Activated CD8-positive, alpha-beta T cell treated with anti-CD3 and anti-CD28 coated beads, Interleukin-2, amount 10 ng/mL, durations not matched to agents 7 days and 5 days (primary cell): ENCODE results near the gene VMAC. TPM values are rescaled to one million over a fixed set of nuclear protein-coding genes. Genes with fewer than 3 reads are reported as not detected.

Experiments used
- ATAC-seq: fragments of 150-1000 bp; cut with Tn5 transposase; one replicate; pipeline ENCODE4 v1.10.0; 2021; ENCODE audit warnings: moderate library complexity
- CTCF ChIA-PET: fragments of 350-600 bp; sonication (Branson Sonifier 250); formaldehyde crosslinking; loops from one replicate; lab custom pipeline; 2021; ENCODE audit warnings: antibody characterized with exemption; lab: Charles Lee
- POLR2A ChIA-PET: fragments of 350-600 bp; sonication (Branson Sonifier 250); formaldehyde crosslinking; loops from one replicate; lab custom pipeline; 2021; ENCODE audit warnings: antibody characterized with exemption; lab: Charles Lee
- DNase-seq: peaks from one replicate; pipeline ENCODE4 v3.0.0-alpha.2; 2020
- H3K27ac Mint-ChIP-seq: one replicate; pipeline ENCODE4 v1.8.0; 2021; ENCODE audit warnings: mild to moderate bottlenecking, mixed read lengths
- H3K27me3 Mint-ChIP-seq: one replicate; pipeline ENCODE4 v1.8.0; 2021; ENCODE audit warnings: low read depth, mixed read lengths
- H3K36me3 Mint-ChIP-seq: one replicate; pipeline ENCODE4 v1.8.0; 2021; ENCODE audit warnings: low read depth, mixed read lengths
- H3K4me1 Mint-ChIP-seq: one replicate; pipeline ENCODE4 v1.8.0; 2021; ENCODE audit warnings: low read depth, mixed read lengths
- H3K4me3 Mint-ChIP-seq: one replicate; pipeline ENCODE4 v1.8.0; 2021; ENCODE audit warnings: mild to moderate bottlenecking, mixed read lengths
- H3K9me3 Mint-ChIP-seq: one replicate; pipeline ENCODE4 v1.8.0; 2022; ENCODE audit warnings: mixed read lengths; ENCODE audit not compliant: insufficient read depth
- total RNA-seq, 2 experiments: library from RNA; stranded (reverse); gene quantifications; one replicate each; pipeline ENCODE4 v1.2.3, GENCODE V29; 2021

The VMAC gene
- total RNA-seq, 2 experiments from 2014 or later: 6.2 to 6.8 TPM

DNA sequence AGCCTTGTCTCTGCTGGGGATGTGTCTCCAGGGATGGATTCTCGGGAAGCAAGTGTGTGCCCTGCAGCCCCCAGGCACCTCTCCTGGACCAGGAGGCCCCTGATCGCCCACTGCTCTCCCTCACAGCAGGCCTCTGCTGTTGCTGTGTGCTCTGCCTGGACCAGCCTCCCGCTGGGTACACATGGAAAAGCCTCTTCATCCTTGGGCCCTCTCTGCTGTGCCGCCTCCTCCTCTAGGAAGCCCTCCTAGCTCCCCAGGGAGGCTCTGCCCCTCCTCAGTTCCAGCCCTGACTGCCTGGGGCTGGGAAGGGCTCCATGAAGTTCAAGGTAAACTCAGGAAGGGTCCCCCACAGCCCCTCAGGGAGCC is 13.1 kb upstream of the VMAC start:
- H3K36me3 Mint-ChIP-seq: peaks cover 3% of the 10 kb centered on the region
- POLR2A ChIA-PET: interaction anchor here (1.9 kb wide), 1 partner anchor 11 kb away, joined by 8 read pairs; the partner anchor contains the start of gene NDUFA11
- no peak for ATAC-seq
- no peaks in the 10 kb centered on the region for H3K9me3 Mint-ChIP-seq
- no peaks in the 10 kb centered on the region for H3K4me1 Mint-ChIP-seq
- H3K27ac Mint-ChIP-seq: no peak overlapping the region
- no peak for DNase-seq
- no peak overlapping the region for H3K4me3 Mint-ChIP-seq
- no peaks in the 10 kb centered on the region for H3K27me3 Mint-ChIP-seq
- CTCF ChIA-PET: interaction anchor here (1.7 to 2.8 kb wide), 4 partner anchors 12 to 97 kb away, joined by 3 to 19 read pairs (median 10); partner anchors contain the start of genes NDUFA11 and NRTN

DNA sequence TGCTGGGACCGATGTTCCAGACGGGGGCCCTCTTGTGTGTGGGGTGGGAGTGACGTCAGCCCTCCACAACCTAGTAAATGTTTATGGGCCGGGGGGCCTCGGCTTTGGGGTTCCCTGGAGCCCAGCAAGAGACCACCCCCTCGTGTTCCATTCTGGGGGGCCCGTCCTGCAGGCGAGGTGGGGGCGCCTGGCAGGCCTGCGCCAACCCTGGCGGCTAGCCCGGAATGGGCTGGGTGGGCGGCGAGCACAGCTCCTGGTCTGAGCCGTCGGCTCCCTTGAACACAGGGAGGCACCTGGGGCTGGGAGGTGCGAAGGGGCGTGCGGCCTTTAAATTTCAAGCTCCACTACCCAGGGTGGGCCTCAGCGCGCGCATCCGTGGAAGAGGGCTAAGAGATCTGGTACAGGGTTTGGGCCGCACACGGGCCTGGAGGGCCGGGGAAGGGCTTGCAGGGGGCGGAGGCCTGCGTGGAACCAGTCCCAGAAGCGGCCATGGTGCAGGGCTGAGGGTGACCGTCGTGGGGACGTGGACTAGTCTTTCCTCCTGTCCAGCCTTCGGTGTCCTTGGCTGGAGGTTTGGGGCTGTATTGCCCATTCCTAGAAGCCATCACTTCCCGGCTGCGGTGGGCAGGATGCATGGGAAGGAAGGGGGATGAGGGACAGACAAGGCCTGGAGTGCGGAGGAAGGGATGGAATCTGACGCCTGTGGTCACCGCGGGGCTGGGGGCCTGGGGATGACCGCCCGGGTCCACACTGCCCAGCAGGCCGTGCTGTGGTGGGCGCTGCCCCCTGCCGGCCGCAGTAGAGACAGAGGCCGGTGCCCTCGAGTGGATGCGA is 12.5 kb upstream of the VMAC start:
- H3K9me3 Mint-ChIP-seq: no peaks in the 10 kb centered on the region
- ATAC-seq (peak; percentile 50), DNase-seq (no peak)
- no peak overlapping the region for H3K27ac Mint-ChIP-seq
- peaks cover 3% of the 10 kb centered on the region for H3K36me3 Mint-ChIP-seq
- no peaks in the 10 kb centered on the region for H3K4me1 Mint-ChIP-seq
- CTCF ChIA-PET: interaction anchor here (1.8 to 2.8 kb wide), 3 partner anchors 11 to 98 kb away, joined by 3 to 19 read pairs (median 5); partner anchors contain the start of genes NDUFA11 and NRTN
- H3K4me3 Mint-ChIP-seq: no peak overlapping the region
- POLR2A ChIA-PET: interaction anchor here (1.9 kb wide), 1 partner anchor 10 kb away, joined by 8 read pairs; the partner anchor contains the start of gene NDUFA11
- no peaks in the 10 kb centered on the region for H3K27me3 Mint-ChIP-seq

DNA sequence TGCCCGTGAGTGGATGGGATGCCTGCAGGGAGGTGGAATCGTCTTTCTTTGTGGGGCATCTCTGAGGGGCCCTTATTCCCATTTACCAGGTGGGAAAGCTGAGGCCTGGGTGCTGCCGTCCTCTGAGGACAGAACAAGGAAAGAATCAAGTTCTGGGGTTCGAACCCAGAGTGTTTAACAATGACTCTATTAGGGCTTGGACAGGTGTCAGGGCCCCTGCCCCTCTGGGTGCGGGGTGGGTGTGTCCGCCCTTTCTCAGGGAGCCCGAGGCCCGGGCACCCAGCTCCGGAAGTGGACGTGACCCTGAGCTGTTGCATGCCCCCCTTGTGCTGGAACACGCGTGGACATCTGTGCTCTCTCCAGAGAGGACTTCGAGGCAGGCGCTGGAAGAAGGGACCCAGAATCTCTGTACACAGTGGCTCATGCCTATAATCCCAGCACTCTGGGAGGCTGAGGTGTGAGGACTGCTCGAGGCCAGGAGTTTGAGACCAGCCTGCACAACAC is 11.8 kb upstream of the VMAC start:
- no peak overlapping the region for H3K4me3 Mint-ChIP-seq
- ATAC-seq (no peak), DNase-seq (no peak)
- no peaks in the 10 kb centered on the region for H3K27me3 Mint-ChIP-seq
- POLR2A ChIA-PET: interaction anchor here (0.6 to 1.9 kb wide), 2 partner anchors 10 to 83 kb away, joined by 3 to 8 read pairs; partner anchors contain the start of gene NDUFA11
- no peaks in the 10 kb centered on the region for H3K4me1 Mint-ChIP-seq
- H3K27ac Mint-ChIP-seq: no peak overlapping the region
- peaks cover 3% of the 10 kb centered on the region for H3K36me3 Mint-ChIP-seq
- H3K9me3 Mint-ChIP-seq: no peaks in the 10 kb centered on the region
- CTCF ChIA-PET: interaction anchor here (2.0 to 2.8 kb wide), 2 partner anchors 10 to 89 kb away, joined by 5 to 19 read pairs; partner anchors contain the start of genes NDUFA11 and NRTN

DNA sequence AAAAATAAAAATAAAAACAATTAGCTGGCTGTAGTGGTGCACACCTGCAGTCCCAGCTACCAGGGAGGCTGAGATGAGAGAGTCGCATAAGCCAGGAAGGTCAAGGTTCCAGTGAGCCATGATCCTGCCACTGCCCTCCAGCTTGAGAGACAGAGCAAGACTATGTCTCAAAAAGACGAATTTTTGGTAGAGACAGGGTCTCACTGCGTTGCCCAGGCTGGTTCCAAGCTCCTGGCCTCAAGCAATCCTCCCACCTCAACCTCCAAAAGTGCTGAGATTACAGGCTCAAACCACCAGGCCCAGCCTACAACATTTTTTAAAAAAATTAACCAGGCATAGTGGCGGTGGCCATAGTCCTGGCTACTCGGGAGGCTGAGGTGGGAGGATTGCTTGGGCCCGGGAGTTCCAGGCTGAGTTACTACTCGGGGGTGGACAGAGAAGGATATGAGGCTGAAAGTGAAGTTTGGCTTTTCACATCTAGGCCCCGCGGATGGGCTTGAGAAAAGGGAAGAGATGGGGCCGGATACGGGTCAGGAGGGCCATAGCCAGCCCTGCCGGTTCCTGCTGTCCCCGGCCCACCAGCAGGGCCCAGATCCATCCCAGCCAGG is 11.3 kb upstream of the VMAC start:
- Mint-ChIP-seq H3K4me1 (no peaks in the 10 kb centered on the region), H3K27ac (no peak overlapping the region), H3K36me3 (peaks cover 3% of the 10 kb centered on the region), H3K9me3 (no peaks in the 10 kb centered on the region), H3K4me3 (no peak overlapping the region), H3K27me3 (no peaks in the 10 kb centered on the region)
- ATAC-seq (no peak), DNase-seq (no peak)
- ChIA-PET POLR2A (interaction anchor here (0.6 kb wide), 1 partner anchor 82 kb away, joined by 3 read pairs; no protein-coding TSS in a partner anchor), CTCF (interaction anchor here (2.8 kb wide), 1 partner anchor 89 kb away, joined by 19 read pairs; the partner anchor contains the start of gene NRTN)

DNA sequence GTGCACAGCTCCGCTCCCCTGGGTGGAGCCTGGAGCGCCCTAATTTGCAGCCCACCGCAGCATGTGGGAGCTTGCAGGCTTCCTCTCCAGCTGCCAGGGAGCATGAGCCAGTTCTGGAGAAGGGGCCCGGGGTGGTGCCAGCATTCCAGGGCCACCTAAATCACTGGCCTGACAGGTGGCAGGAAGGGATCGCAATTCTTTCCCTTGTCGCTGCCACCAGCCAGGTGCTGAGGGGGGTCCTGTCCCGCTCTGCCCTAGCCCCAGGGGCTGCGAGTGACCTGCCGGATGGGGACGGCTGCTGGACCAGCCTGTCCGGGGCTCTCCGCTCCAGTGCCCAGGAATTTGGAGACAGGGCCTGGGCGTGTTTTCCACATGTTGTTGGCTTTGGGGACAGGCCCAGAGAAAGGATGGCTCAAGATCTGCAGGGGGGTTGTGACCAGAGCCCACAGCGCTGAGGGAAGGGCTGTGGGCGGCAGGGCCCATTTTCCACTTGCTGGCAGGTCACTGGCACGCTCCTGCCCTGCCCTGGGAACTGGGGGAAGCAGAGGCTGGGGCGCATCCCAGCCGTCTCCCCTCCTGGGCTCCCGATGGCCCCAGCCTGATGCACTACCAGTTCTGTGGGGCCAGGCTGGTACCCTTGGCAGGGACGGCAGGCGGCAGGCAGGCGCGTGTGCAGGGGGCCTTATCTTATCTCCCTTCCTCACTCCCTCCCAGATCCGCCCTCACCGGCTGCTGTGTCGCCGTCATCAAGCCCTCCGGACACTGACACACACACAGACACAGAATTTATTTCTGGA is 10.6 kb upstream of the VMAC start:
- ChIA-PET CTCF (interaction anchor here (2.8 kb wide), 1 partner anchor 90 kb away, joined by 19 read pairs; the partner anchor contains the start of gene NRTN), POLR2A (no interaction called here)
- no peak overlapping the region for H3K4me3 Mint-ChIP-seq
- ATAC-seq (no peak), DNase-seq (no peak)
- peaks cover 3% of the 10 kb centered on the region for H3K36me3 Mint-ChIP-seq
- no peaks in the 10 kb centered on the region for H3K9me3 Mint-ChIP-seq
- no peaks in the 10 kb centered on the region for H3K27me3 Mint-ChIP-seq
- no peak overlapping the region for H3K27ac Mint-ChIP-seq
- H3K4me1 Mint-ChIP-seq: no peaks in the 10 kb centered on the region

DNA sequence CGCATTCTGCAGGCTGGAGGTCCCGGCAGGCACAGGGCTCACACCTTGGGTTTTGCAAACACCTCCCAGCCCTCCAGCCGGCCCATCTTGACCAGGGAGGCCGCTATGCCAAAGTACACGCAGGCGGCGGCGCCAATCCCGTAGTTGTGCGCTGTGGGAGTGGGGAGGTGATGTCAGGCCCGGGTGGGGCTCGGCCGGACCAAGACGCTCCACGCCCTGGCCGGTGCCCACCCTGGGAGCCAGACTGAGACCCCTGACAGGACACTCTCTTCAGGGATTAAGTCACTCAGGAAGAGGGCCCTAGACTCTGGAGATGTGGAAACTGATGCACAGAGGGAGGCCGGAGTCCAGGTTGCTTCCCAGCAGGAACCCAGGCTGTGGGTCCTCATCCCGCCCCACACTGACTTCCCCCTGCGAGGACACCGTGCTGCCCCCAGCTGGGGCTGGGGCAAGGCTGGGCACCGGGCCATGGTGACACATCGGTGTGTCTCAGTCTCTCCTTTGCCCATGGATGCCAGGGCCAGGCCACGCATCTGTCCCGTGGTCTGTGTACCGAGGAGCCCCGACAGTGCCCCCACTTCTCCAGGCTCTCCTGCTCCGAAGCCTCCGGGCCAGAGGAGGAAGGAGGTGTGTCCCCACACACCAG is 9.8 kb upstream of the VMAC start:
- Mint-ChIP-seq H3K36me3 (peaks cover 3% of the 10 kb centered on the region), H3K4me1 (peaks cover 1% of the 10 kb centered on the region), H3K4me3 (no peak overlapping the region), H3K27me3 (no peaks in the 10 kb centered on the region), H3K27ac (no peak overlapping the region), H3K9me3 (no peaks in the 10 kb centered on the region)
- ATAC-seq (no peak), DNase-seq (no peak)
- CTCF ChIA-PET: no interaction called here
- POLR2A ChIA-PET: no interaction called here

DNA sequence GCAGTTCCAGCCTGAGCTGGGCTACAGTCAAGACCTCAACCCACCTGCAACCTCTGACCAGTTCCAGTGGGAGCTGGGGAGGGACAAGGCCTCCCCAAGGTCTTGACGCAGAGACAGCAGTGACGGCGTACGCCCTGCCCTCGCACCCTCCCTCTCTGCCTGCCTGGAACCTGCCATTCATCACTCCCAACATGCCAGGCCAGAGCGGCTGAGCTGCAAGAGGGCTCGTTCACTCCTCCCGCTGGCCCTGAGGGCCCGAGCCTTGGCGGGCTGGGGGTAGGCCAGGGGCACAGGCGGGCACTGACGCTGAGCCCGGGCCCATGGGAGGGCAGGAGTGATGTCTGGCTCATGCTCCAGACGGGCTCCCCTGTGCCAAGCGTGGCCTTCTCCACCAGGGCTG is 9.3 kb upstream of the VMAC start:
- Mint-ChIP-seq H3K27ac (no peak overlapping the region), H3K4me1 (peaks cover 7% of the 10 kb centered on the region), H3K27me3 (no peaks in the 10 kb centered on the region), H3K9me3 (no peaks in the 10 kb centered on the region), H3K4me3 (no peak overlapping the region), H3K36me3 (peaks cover 7% of the 10 kb centered on the region)
- ChIA-PET POLR2A (no interaction called here), CTCF (no interaction called here)
- ATAC-seq (no peak), DNase-seq (no peak)

DNA sequence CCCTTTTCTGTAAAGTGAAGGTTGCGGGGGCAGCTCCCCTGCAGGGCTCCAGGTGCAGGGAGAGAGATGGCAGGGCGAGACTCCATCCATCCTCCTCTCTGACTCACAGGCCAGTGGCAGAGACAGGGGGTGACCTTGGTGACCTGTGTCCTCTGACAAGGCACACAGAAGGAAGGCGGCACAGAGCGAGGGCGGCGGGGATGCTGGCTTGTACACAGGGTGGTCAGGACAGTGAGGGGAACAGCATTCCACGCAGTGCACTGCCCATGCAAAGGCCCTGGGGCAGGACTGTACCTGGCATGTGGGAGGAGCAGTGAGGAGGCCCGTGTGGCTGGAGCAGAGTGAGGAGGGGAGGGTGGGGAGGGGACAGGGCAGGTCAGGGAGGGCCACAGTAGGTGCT is 8.8 kb upstream of the VMAC start:
- no peak for DNase-seq
- Mint-ChIP-seq H3K4me3 (no peak overlapping the region), H3K27ac (no peak overlapping the region)

DNA sequence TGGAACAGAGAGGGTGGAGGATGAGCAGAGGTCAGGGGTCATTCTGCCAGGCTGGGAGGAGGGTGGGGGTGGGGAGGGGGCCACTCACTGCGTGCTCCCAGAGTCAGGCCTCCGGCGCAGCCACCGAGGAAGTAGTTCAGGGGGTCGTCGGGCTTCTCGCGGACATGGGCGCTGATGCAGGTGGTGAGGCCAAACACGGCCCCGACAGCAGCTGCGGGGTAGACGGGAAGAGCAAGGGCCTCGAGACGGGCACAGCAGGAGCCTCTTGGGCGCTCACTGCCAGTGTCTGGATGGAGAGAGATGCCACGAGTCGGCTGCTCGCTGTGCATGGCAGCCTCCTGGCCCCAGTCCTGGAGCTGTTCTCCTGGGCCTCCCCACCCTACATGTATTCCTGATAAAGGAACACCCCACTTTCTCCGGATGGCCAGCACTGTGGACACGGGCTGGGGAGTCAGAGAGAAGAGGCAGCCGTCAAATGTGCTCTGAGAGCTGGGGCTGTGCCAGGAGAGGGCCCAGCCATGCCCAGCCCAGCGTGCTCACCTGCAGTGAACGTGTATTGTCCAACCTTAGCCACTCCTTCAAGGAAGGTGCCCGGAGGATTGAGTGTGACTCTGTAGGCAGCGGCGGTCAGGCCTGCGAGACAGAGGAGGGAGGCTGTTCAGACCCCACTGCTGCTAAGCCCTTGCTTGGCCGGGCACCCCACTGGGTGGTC is 8.2 kb upstream of the VMAC start:
- Mint-ChIP-seq H3K4me3 (no peak overlapping the region), H3K36me3 (peaks cover 13% of the 10 kb centered on the region), H3K27me3 (no peaks in the 10 kb centered on the region), H3K27ac (no peak overlapping the region), H3K9me3 (no peaks in the 10 kb centered on the region), H3K4me1 (peaks cover 12% of the 10 kb centered on the region)
- DNase-seq (no peak), ATAC-seq (no peak)
- ChIA-PET CTCF (interaction anchor here (2.3 kb wide), 1 partner anchor 92 kb away, joined by 9 read pairs; no protein-coding TSS in a partner anchor), POLR2A (interaction anchor here (1.2 kb wide), 1 partner anchor 93 kb away, joined by 4 read pairs; no protein-coding TSS in a partner anchor)

More for the DNA sequence above, 8.8 kb upstream of the VMAC start:
- Mint-ChIP-seq H3K4me1 (peaks cover 7% of the 10 kb centered on the region), H3K27me3 (no peaks in the 10 kb centered on the region), H3K9me3 (no peaks in the 10 kb centered on the region), H3K36me3 (peaks cover 7% of the 10 kb centered on the region)
- CTCF ChIA-PET: no interaction called here
- POLR2A ChIA-PET: no interaction called here
- no peak for ATAC-seq

DNA sequence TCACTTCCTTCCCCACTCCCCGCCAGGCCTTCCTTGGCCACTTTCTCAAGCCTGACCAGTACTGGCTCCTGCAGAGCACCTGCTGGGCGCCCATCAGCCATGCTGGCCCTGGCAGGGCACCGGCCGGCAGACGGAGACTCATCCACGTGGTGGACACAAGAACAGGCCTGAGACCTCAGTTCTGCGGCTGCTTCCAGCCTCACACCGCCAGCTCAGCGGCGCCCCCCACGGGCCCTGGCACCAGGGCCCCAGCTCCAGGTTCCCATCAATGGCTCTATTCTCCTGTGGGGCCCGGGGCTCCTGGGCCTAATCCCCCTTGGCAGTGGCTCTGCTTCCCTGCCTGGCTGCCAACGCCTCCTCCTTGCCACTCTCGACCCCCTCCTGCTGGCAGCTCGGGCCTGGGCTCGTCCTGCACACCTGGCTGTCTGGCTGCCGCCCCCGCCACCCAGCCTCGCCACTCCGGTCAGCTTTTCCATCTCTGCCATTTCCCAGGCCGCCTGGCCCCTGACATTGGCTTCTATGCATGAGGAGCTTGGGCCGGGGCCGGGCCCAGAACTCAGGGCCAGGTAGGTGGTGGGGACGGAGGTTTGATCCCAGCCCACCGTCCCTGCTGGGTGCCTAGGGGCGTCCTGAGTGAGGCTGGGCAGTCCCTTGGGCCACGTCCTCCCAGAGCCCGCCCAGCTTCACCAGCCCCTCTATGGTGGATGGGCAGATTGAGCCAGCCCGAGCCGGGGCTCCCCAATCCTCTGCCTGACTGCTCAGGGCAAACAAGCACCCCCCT is 7.3 kb upstream of the VMAC start:
- CTCF ChIA-PET: interaction anchor here (2.3 kb wide), 1 partner anchor 93 kb away, joined by 9 read pairs; no protein-coding TSS in a partner anchor
- no peak for DNase-seq
- ATAC-seq: no peak
- no peak overlapping the region for H3K4me3 Mint-ChIP-seq
- H3K9me3 Mint-ChIP-seq: no peaks in the 10 kb centered on the region
- H3K27me3 Mint-ChIP-seq: no peaks in the 10 kb centered on the region
- H3K36me3 Mint-ChIP-seq: peaks cover 13% of the 10 kb centered on the region
- no peak overlapping the region for H3K27ac Mint-ChIP-seq
- POLR2A ChIA-PET: interaction anchor here (1.2 kb wide), 1 partner anchor 93 kb away, joined by 4 read pairs; no protein-coding TSS in a partner anchor
- peaks cover 15% of the 10 kb centered on the region for H3K4me1 Mint-ChIP-seq
